DMS79 treated with DMSO at 0.1 percent for 48 hours (cell line): ENCODE data around the gene SNX3.
"Not testable (repeated sequence)": the region's sequence is repeated elsewhere in the genome, so short reads cannot be mapped to it uniquely, and the experiment has no call there.

Experiments
- DNase-seq: peaks from one replicate; lab custom pipeline; 2025; lab: John Stamatoyannopoulos, UW

Gene SNX3

GRCh38 chr6:108260126-108260808, 573 bp downstream of the SNX3 start:
- DNase-seq: peak; percentile 46

DNA sequence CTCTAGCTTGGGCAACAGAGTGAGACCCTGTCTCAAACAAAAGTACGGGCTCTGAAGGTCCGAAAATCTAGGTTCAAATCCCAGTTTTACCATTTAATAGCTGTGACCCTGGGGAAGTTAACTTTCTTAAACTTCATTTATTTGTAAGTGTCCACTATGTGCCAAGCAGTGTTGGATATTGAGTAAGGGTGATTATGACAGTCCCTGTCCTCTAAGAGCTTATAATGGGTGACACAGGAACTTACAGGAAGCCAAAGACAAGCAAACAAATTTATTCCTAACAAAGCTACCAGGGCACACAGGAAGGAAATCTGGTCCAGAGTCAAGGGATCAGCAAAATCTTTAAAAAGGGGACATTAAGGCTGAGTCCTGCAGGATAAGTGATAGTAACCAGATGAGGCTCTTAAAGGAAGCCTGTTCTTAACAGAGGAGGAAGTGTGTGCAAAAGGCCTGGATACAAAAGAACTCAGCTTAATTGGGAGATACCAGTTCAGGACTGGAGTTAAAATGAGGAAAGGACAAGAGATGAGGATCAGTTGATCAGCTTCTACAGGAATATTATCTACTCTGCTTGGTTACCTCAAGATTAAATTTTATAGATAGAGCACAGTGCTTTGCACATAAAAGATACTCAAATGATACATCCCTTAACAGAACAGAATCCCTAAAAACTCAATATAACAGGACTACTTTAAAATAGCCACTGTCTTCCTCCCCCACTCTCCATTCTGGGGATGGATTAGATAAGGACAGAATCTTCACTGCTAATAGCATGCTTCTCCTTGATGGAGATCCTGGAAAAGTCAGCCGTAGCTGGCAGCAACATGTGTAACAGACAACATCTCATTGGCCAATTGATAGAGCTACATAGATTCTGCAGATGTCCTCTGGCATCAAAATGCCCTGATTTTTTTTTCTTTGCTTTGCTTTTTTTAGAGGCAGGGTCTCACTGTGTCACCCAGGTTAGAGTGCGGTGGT, 6.1 kb downstream of the SNX3 start:
- DNase-seq: no peak

DNA sequence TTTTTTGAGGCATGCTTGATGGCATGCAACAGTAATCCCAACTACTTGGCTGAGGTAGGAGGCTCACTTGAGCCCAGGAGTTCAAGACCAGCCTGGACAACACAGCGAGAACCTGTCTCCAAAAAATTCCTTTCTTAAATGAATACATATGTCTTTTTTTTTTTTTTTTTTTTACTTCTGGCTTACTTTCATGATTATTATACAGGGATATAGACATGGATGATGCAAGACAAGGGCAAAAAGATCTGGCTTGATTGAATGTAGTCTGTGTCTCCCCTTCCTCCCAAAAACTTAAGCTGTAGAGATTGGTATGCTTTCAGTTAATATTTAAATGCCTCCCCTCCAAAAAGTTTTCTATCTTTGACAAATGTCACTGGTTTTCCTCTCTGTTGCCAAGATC, 7.6 kb downstream of the SNX3 start:
- DNase-seq: no peak

- no peak for DNase-seq
These were observed 8.8 kb downstream of the SNX3 start for GRCh38 chr6:108252055-108252454.

DNA sequence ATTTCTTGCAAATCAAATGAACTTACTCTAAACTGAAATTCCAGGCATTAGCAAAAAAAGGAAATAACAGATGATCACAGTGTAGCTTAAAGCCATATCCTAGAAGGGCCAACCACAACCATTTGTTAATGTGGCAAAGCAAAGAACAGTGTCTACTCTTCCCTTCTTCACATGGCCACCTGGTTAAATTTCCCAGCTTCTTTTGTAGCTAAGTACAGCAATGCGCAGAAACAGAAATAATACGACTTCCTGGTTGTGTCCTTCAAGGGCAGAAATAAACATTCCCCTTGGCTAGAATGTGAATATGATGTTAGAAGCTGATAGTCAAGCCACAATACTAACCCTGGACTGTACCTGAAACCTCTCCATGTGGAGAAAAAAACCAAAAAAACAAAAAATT, 9.6 kb downstream of the SNX3 start:
- no peak for DNase-seq

- DNase-seq: no peak
These were observed 10.5 kb downstream of the SNX3 start for GRCh38 chr6:108250240-108250866.

- no peak for DNase-seq
These were observed 12.8 kb downstream of the SNX3 start for GRCh38 chr6:108247965-108248536.

DNA sequence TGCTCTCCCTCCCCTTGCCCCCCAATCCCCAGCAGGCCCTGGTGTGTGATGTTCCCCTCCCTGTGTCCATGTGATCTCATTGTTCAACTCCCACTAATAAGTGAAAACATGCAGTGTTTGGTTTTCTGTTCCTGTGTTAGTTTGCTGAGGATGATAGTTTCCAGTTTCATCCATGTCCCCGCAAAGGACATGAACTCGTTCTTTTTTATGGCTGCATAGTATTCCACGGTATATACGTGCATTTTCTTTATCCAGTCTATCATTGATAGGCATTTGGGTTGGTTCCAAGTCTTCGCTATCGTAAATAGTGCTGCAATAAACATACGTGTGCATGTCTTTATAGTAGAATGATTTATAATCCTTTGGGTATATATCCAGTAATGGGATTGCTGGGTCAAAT, 15.7 kb downstream of the SNX3 start:
- not testable (repeated sequence) for DNase-seq

- no peak for DNase-seq
These were observed 17.0 kb downstream of the SNX3 start for GRCh38 chr6:108243836-108244235.

DNA sequence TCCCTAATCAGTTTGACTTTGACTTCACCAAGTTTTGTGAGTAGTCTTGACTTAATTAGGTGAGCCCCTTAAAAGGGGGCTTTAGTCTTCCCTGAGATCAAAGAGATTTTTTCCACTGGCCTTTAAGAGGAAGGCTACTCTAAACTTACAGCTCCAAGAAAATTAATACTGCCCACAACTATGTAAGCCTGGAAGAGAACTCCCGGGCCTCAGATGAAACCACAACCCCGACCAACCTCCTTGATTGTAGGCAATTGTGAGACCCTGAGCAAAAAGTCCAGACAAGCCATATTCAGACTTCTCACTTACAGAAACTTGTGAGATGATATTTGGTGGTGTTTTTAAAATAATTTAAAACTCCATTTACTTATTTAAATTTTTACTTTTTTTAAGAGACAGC, 18.1 kb downstream of the SNX3 start:
- no peak for DNase-seq

- no peak for DNase-seq
These were observed 18.6 kb downstream of the SNX3 start for GRCh38 chr6:108242259-108242658.

- no peak for DNase-seq
These were observed 22.5 kb downstream of the SNX3 start for GRCh38 chr6:108238322-108238721.

- no peak for DNase-seq
These were observed 24.0 kb downstream of the SNX3 start for GRCh38 chr6:108236791-108237190.

- DNase-seq: no peak
These were observed 25.7 kb downstream of the SNX3 start for GRCh38 chr6:108235127-108235526.

DNA sequence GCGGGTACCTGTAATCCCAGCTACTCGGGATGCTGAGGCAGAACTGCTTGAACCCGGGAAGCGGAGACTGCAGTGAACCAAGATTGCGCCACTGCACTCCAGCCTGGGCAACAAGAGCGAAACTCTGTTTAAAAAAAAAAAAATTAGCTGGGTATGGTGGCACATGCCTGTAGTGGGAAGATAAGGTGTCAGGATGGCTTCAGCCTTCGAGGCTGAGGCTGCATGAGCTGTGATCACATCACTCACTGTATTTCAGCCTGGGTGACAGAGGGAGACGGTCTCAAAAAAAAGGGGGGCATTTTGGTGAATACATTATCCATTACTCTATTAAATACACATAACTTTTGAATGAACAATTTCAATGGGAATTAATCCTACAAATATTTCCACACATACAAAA, 32.4 kb downstream of the SNX3 start:
- DNase-seq: no peak

DNA sequence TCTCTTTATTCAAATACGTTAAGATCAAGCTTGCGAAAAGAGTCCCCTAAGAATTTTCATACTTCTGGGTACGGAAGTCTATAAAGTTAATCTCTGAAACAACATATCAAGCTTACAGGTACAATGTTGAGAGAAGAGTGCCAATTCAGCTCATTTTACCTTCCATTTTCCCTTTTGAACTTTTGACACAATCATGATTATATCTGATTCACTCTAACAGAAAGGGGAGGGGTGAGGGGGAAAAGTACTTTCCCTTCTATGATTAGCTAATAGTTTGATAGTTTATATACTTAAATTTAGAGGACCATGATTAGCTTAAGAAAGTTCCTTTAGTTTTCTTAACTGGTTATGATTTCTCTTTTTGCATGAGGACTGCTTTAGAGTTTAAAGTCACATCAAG, 33.5 kb downstream of the SNX3 start:
- DNase-seq: peak; percentile 52

- DNase-seq: no peak
These were observed 38.3 kb downstream of the SNX3 start for GRCh38 chr6:108222504-108222903.

GRCh38 chr6:108222064-108222463, 38.8 kb downstream of the SNX3 start:
- no peak for DNase-seq

DNA sequence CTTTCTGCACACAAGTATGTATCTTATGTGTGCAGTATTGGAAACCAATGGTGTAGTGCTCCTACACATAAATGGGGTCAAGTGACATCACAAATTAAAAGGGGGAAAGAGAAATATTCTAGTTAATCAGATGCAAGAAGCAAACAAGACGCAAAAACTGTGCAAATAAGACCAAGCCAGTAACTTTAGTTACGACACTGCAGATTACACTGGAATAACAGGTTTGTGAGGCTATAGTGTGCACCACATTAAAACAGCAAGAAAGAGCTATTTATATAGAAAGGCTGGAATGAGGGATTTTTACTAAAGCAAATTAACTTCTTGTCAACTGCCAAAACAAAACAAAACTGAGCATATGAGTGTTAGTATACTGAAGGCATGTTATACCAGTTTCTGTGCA, 49.2 kb downstream of the SNX3 start:
- DNase-seq: no peak

- no peak for DNase-seq
These were observed 50.3 kb downstream of the SNX3 start for GRCh38 chr6:108210556-108210955.

GRCh38 chr6:108209738-108210137, 51.1 kb downstream of the SNX3 start:
- peak; percentile 68 for DNase-seq

GRCh38 chr6:108207013-108207412, 53.8 kb downstream of the SNX3 start:
- DNase-seq: no peak
